SK-N-MC (cell line): ENCODE results near the gene POU3F1.
A peak's percentile ranks its signal among the peaks of the same experiment; 100 is the strongest.

Source experiments
- EZH2 ChIP-seq: fragments of 200-600 bp; sonication (generic); IDR thresholded peaks from one replicate; pipeline ENCODE4 v1.6.1; 2017; ENCODE audit warnings: antibody characterized with exemption
- POLR2AphosphoS5 ChIP-seq: IDR thresholded peaks from 2 replicates; pipeline ENCODE4 v1.6.1; 2012; ENCODE audit warnings: mild to moderate bottlenecking, low read depth, low read length, borderline replicate concordance

GRCh38 chr1:38068220-38068979 lies 21.8 kb upstream of the POU3F1 start:
- TF ChIP-seq POLR2AphosphoS5 = peak; percentile 44; the same call in 1 of the 2 replicates
- TF ChIP-seq EZH2 = no peak
